ENCODE data around the gene CD247.

The CD247 gene

GRCh38 chr1:167489571-167490340 is 28.6 kb downstream of the CD247 start:
- DNase-seq (ENCODE audit: low spot score), result peak; percentile 23

- DNase-seq (ENCODE audit: low spot score), result no peak
Measured at GRCh38 chr1:167488786-167489185, 29.5 kb downstream of the CD247 start.

GRCh38 chr1:167487614-167488013 is 30.7 kb downstream of the CD247 start:
- DNase-seq (ENCODE audit: low spot score), result no peak

GRCh38 chr1:167486090-167486824 is 32.1 kb downstream of the CD247 start:
- DNase-seq (ENCODE audit: low spot score), result no peak

- no peak for DNase-seq (ENCODE audit: low spot score)
Measured at GRCh38 chr1:167484726-167485502, 33.4 kb downstream of the CD247 start.

GRCh38 chr1:167483790-167484189 is 34.5 kb downstream of the CD247 start:
- peak; percentile 41 for DNase-seq (ENCODE audit: low spot score)

- DNase-seq (ENCODE audit: low spot score), result no peak
Measured at GRCh38 chr1:167482184-167482583, 36.1 kb downstream of the CD247 start.

GRCh38 chr1:167479331-167479979 is 38.9 kb downstream of the CD247 start:
- DNase-seq (ENCODE audit: low spot score), result no peak

- no peak for DNase-seq (ENCODE audit: low spot score)
Measured at GRCh38 chr1:167477986-167478385, 40.3 kb downstream of the CD247 start.

- no peak for DNase-seq (ENCODE audit: low spot score)
Measured at GRCh38 chr1:167476061-167476460, 42.3 kb downstream of the CD247 start.

GRCh38 chr1:167474191-167474641 is 44.1 kb downstream of the CD247 start:
- DNase-seq (ENCODE audit: low spot score), result peak; percentile 27

GRCh38 chr1:167473761-167474160 is 44.6 kb downstream of the CD247 start:
- no peak for DNase-seq (ENCODE audit: low spot score)

- no peak for DNase-seq (ENCODE audit: low spot score)
Measured at GRCh38 chr1:167472752-167473521, 45.4 kb downstream of the CD247 start.

- no peak for DNase-seq (ENCODE audit: low spot score)
Measured at GRCh38 chr1:167471568-167471967, 46.8 kb downstream of the CD247 start.

- DNase-seq (ENCODE audit: low spot score), result no peak
Measured at GRCh38 chr1:167469280-167469965, 48.9 kb downstream of the CD247 start.

- DNase-seq (ENCODE audit: low spot score), result no peak
Measured at GRCh38 chr1:167467752-167468151, 50.6 kb downstream of the CD247 start.

GRCh38 chr1:167467126-167467710 is 51.1 kb downstream of the CD247 start:
- DNase-seq (ENCODE audit: low spot score), result no peak

GRCh38 chr1:167465743-167466142 is 52.6 kb downstream of the CD247 start:
- no peak for DNase-seq (ENCODE audit: low spot score)

- no peak for DNase-seq (ENCODE audit: low spot score)
Measured at GRCh38 chr1:167465018-167465417, 53.3 kb downstream of the CD247 start.

GRCh38 chr1:167463875-167464575 is 54.3 kb downstream of the CD247 start:
- DNase-seq (ENCODE audit: low spot score), result no peak

All from activated CD4-positive, alpha-beta T cell treated with anti-CD3 and anti-CD28 coated beads, Interleukin-2, Interleukin-4, amounts not matched to agents 100 ng/mL and 50 ng/mL, durations not matched to agents 16 hours and 8 hours (primary cell).